KMS-11 (cell line): ENCODE measurements around the gene KLK14.

Experiments
- H2AFZ ChIP-seq: fragments of 200-600 bp; sonication (generic); 2 replicates; pipeline ENCODE4 v1.6.1; 2016; ENCODE audit warnings: antibody characterized with exemption, mixed run types, low read depth
- H3K27ac ChIP-seq: fragments of 200-600 bp; sonication (generic); 2 replicates; pipeline ENCODE4 v1.6.1; 2016; ENCODE audit warnings: mild to moderate bottlenecking, mixed run types
- H3K27me3 ChIP-seq: fragments of 200-600 bp; sonication (generic); 2 replicates; pipeline ENCODE4 v1.6.1; 2017; ENCODE audit warnings: mild to moderate bottlenecking, low read depth, mixed run types, moderate library complexity; ENCODE audit not compliant: insufficient read depth
- H3K36me3 ChIP-seq: fragments of 200-600 bp; sonication (generic); 2 replicates; pipeline ENCODE4 v1.6.1; 2017; ENCODE audit warnings: mild to moderate bottlenecking, mixed run types; ENCODE audit not compliant: insufficient read depth
- H3K4me1 ChIP-seq: fragments of 200-600 bp; sonication (generic); 2 replicates; pipeline ENCODE4 v1.6.1; 2016; ENCODE audit warnings: mild to moderate bottlenecking, low read depth, mixed run types; ENCODE audit not compliant: poor library complexity, severe bottlenecking
- H3K4me2 ChIP-seq: fragments of 200-600 bp; sonication (generic); 2 replicates; pipeline ENCODE4 v1.7.0; 2016; ENCODE audit warnings: mild to moderate bottlenecking, mixed run types
- H3K4me3 ChIP-seq: fragments of 200-600 bp; sonication (generic); IDR thresholded peaks from 2 replicates; pipeline ENCODE4 v1.6.1; 2017; ENCODE audit warnings: low read depth, low read length, mixed read lengths; ENCODE audit not compliant: insufficient read depth
- H3K79me2 ChIP-seq: fragments of 200-600 bp; sonication (generic); 2 replicates; pipeline ENCODE4 v1.6.1; 2016; ENCODE audit warnings: low read depth, mixed run types; ENCODE audit not compliant: insufficient read depth
- H3K9ac ChIP-seq: fragments of 200-600 bp; sonication (generic); 2 replicates; pipeline ENCODE4 v1.6.1; 2016; ENCODE audit warnings: mild to moderate bottlenecking, mixed run types
- H4K20me1 ChIP-seq: fragments of 200-600 bp; sonication (generic); 2 replicates; pipeline ENCODE4 v1.6.1; 2016; ENCODE audit warnings: mild to moderate bottlenecking, mixed run types; ENCODE audit not compliant: insufficient read depth
- TF ChIP-seq, protein P1 (sequence below): fragments of 200-600 bp; sonication (generic); conservative IDR thresholded peaks from 2 replicates; pipeline ENCODE4 v1.6.1; 2017; ENCODE audit warnings: low read depth, mild to moderate bottlenecking, antibody characterized with exemption, low read length, moderate library complexity, mixed read lengths

KLK14 gene

GRCh38 chr19:51094696-51095279, 12.1 kb upstream of the KLK14 start:
- Histone ChIP-seq H3K27me3 (no peaks in the 10 kb centered on the region), H3K9ac (no peak overlapping the region), H3K4me2 (no peak overlapping the region), H3K4me1 (no peaks in the 10 kb centered on the region), H4K20me1 (no peaks in the 10 kb centered on the region), H3K27ac (no peak overlapping the region), H3K36me3 (no peaks in the 10 kb centered on the region; the same call in 1 of the 2 replicates), H3K79me2 (no peaks in the 10 kb centered on the region), H2AFZ (no peak overlapping the region), H3K4me3 (no peak overlapping the region)
- TF ChIP-seq, protein P1, sequence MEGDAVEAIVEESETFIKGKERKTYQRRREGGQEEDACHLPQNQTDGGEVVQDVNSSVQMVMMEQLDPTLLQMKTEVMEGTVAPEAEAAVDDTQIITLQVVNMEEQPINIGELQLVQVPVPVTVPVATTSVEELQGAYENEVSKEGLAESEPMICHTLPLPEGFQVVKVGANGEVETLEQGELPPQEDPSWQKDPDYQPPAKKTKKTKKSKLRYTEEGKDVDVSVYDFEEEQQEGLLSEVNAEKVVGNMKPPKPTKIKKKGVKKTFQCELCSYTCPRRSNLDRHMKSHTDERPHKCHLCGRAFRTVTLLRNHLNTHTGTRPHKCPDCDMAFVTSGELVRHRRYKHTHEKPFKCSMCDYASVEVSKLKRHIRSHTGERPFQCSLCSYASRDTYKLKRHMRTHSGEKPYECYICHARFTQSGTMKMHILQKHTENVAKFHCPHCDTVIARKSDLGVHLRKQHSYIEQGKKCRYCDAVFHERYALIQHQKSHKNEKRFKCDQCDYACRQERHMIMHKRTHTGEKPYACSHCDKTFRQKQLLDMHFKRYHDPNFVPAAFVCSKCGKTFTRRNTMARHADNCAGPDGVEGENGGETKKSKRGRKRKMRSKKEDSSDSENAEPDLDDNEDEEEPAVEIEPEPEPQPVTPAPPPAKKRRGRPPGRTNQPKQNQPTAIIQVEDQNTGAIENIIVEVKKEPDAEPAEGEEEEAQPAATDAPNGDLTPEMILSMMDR: peak; percentile 39

- no peaks in the 10 kb centered on the region for H3K27me3 ChIP-seq
- H3K4me1 ChIP-seq: no peaks in the 10 kb centered on the region
- no peak overlapping the region for H3K4me3 ChIP-seq
- H3K27ac ChIP-seq: no peak overlapping the region
- no peak overlapping the region for H3K9ac ChIP-seq
- H3K79me2 ChIP-seq: no peaks in the 10 kb centered on the region
- no peaks in the 10 kb centered on the region for H3K36me3 ChIP-seq
- no peak overlapping the region for H2AFZ ChIP-seq
- no peak overlapping the region for H3K4me2 ChIP-seq
- TF ChIP-seq, protein P1: no peak
- no peaks in the 10 kb centered on the region for H4K20me1 ChIP-seq
Observed at GRCh38 chr19:51093510-51094345, 11.0 kb upstream of the KLK14 start.

GRCh38 chr19:51093101-51093500, 10.4 kb upstream of the KLK14 start:
- Histone ChIP-seq H2AFZ (no peak overlapping the region), H3K27ac (no peak overlapping the region), H3K27me3 (no peaks in the 10 kb centered on the region), H3K79me2 (no peaks in the 10 kb centered on the region), H3K4me2 (no peak overlapping the region), H3K4me3 (no peak overlapping the region), H3K9ac (no peak overlapping the region), H3K36me3 (no peaks in the 10 kb centered on the region), H3K4me1 (no peaks in the 10 kb centered on the region), H4K20me1 (no peaks in the 10 kb centered on the region)
- TF ChIP-seq, protein P1: no peak

DNA sequence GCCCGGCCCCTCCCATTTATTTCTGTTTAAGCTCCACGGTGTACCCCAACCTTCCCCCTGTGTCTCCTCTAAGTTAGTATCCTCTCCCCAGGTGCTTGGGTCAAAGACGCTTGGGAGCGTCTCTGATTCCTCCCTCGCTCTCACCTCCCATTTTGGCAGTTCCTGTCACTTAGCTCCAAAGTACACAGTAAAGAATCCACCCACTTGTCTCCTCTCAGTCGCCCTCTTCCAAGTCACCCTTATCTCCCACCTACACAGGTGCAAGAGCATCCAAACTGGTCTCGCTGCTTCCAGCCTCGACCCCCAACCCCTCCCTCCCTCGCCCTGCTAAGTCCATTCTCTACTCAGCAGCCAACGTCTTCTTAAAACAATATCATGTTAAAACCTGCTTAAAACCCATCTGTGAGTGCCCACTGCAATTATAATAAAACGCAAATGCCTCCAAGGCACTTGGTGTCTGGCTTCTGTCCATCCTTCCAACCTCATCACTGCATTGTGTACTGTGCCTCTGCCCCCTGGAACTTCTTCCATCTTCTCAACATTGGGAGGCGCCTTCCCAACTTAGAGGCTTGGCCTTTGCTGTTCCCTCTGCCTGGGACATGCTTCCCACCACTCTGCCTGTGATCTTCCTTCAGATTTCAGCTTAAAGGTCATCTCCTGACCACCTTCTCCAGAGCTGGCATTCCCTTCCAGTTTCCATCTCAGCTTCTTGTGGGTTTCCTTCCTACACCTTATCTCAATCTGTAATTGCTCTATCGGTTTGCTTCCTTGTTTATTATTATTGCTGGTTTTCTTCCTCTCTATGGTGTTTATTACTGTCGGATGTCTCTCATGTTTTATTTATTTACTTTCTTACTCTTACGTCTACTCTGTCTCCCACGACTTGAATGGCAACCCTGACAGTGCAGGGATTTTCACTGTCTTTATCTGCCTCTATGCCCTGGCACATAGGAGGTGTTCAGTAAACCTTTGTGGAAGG, 9.5 kb upstream of the KLK14 start:
- Histone ChIP-seq H3K4me1 (no peaks in the 10 kb centered on the region), H4K20me1 (no peaks in the 10 kb centered on the region), H3K9ac (no peak overlapping the region), H3K4me3 (no peak overlapping the region), H3K36me3 (no peaks in the 10 kb centered on the region), H3K79me2 (no peaks in the 10 kb centered on the region), H2AFZ (no peak overlapping the region), H3K27me3 (no peaks in the 10 kb centered on the region), H3K27ac (no peak overlapping the region), H3K4me2 (no peak overlapping the region)
- TF ChIP-seq, protein P1: no peak
